SK-N-MC (cell line): ENCODE results near the gene DLX2.

Experiments used
- DNase-seq: peaks from one replicate; pipeline ENCODE4 v3.0.0-alpha.2; 2011; ENCODE audit warnings: low read depth, low spot score
- H3K27ac ChIP-seq: fragments of 200-600 bp; sonication (generic); 2 replicates; pipeline ENCODE4 v1.5.1; 2016; ENCODE audit warnings: mixed run types
- H3K36me3 ChIP-seq: fragments of 200-600 bp; sonication (generic); 2 replicates; pipeline ENCODE4 v1.6.1; 2017; ENCODE audit warnings: antibody characterized with exemption, low read length, mixed read lengths; ENCODE audit not compliant: insufficient read depth
- H3K4me3 ChIP-seq: fragments of 200-600 bp; sonication (generic); 2 replicates; pipeline ENCODE4 v1.5.1; 2016
- H3K9ac ChIP-seq: fragments of 200-600 bp; sonication (generic); 2 replicates; pipeline ENCODE4 v1.8.0; 2017; ENCODE audit warnings: mixed run types, mixed read lengths; ENCODE audit not compliant: insufficient read length
- H3K9me3 ChIP-seq: fragments of 200-600 bp; sonication (generic); 2 replicates; pipeline ENCODE4 v1.6.1; 2017; ENCODE audit warnings: low read depth, mild to moderate bottlenecking, antibody characterized with exemption, low read length, moderate library complexity, mixed read lengths
- EZH2 ChIP-seq: fragments of 200-600 bp; sonication (generic); IDR thresholded peaks from one replicate; pipeline ENCODE4 v1.6.1; 2017; ENCODE audit warnings: antibody characterized with exemption
- FOXP2 ChIP-seq: optimal IDR thresholded peaks from 2 replicates; pipeline ENCODE3; 2011; ENCODE audit warnings: mild to moderate bottlenecking, moderate library complexity; ENCODE audit not compliant: insufficient read depth; ENCODE audit errors: extremely low read length, control extremely low read depth
- POLR2AphosphoS5 ChIP-seq: IDR thresholded peaks from 2 replicates; pipeline ENCODE4 v1.6.1; 2012; ENCODE audit warnings: mild to moderate bottlenecking, low read depth, low read length, borderline replicate concordance

The DLX2 gene

GRCh38 chr2:172109988-172110811 is 7.5 kb upstream of the DLX2 start:
- H3K27ac ChIP-seq: no peak overlapping the region
- no peak overlapping the region for H3K9ac ChIP-seq
- TF ChIP-seq POLR2AphosphoS5 (no peak), FOXP2 (no peak), EZH2 (no peak)
- no peaks in the 10 kb centered on the region for H3K9me3 ChIP-seq
- DNase-seq: no peak
- H3K36me3 ChIP-seq: no peaks in the 10 kb centered on the region
- no peak overlapping the region for H3K4me3 ChIP-seq

GRCh38 chr2:172109256-172109987 is 6.7 kb upstream of the DLX2 start:
- no peak overlapping the region for H3K4me3 ChIP-seq
- H3K9ac ChIP-seq: no peak overlapping the region
- no peaks in the 10 kb centered on the region for H3K9me3 ChIP-seq
- no peak for DNase-seq
- no peak for TF ChIP-seq FOXP2
- TF ChIP-seq POLR2AphosphoS5: no peak
- TF ChIP-seq EZH2: no peak
- H3K36me3 ChIP-seq: no peaks in the 10 kb centered on the region
- no peak overlapping the region for H3K27ac ChIP-seq

GRCh38 chr2:172108587-172108930 is 5.9 kb upstream of the DLX2 start:
- no peak for DNase-seq
- Histone ChIP-seq H3K4me3 (no peak overlapping the region), H3K9me3 (no peaks in the 10 kb centered on the region), H3K36me3 (no peaks in the 10 kb centered on the region), H3K27ac (no peak overlapping the region), H3K9ac (no peak overlapping the region)
- TF ChIP-seq EZH2 (no peak), POLR2AphosphoS5 (no peak), FOXP2 (no peak)

- Histone ChIP-seq H3K9me3 (no peaks in the 10 kb centered on the region), H3K4me3 (no peak overlapping the region), H3K36me3 (no peaks in the 10 kb centered on the region), H3K27ac (no peak overlapping the region), H3K9ac (no peak overlapping the region)
- no peak for TF ChIP-seq EZH2
- no peak for TF ChIP-seq FOXP2
- no peak for TF ChIP-seq POLR2AphosphoS5
- no peak for DNase-seq
These were observed 5.2 kb upstream of the DLX2 start for GRCh38 chr2:172107690-172108586.

GRCh38 chr2:172106108-172106961 is 3.6 kb upstream of the DLX2 start:
- H3K36me3 ChIP-seq: no peaks in the 10 kb centered on the region
- H3K4me3 ChIP-seq: no peak overlapping the region
- no peak overlapping the region for H3K27ac ChIP-seq
- H3K9me3 ChIP-seq: no peaks in the 10 kb centered on the region
- no peak overlapping the region for H3K9ac ChIP-seq
- no peak for DNase-seq
- TF ChIP-seq EZH2 (no peak), FOXP2 (no peak), POLR2AphosphoS5 (no peak)

GRCh38 chr2:172105471-172106107 is 2.9 kb upstream of the DLX2 start:
- no peak for DNase-seq
- H3K27ac ChIP-seq: no peak overlapping the region

More at GRCh38 chr2:172105471-172106107, 2.9 kb upstream of the DLX2 start:
- no peaks in the 10 kb centered on the region for H3K36me3 ChIP-seq
- no peak for TF ChIP-seq EZH2
- TF ChIP-seq FOXP2: no peak
- no peak for TF ChIP-seq POLR2AphosphoS5
- no peaks in the 10 kb centered on the region for H3K9me3 ChIP-seq
- H3K9ac ChIP-seq: no peak overlapping the region
- H3K4me3 ChIP-seq: no peak overlapping the region
